Glutamatergic neuron (in vitro differentiated cells): ENCODE measurements around the gene PTPRN2. TPM values are rescaled to one million over a fixed set of nuclear protein-coding genes. Genes with fewer than 3 reads are reported as not detected.
"Not testable (repeated sequence)": the region's sequence is repeated elsewhere in the genome, so short reads cannot be mapped to it uniquely, and the experiment has no call there.

Source experiments
- DNase-seq: peaks from one replicate; pipeline ENCODE4 v3.0.0; 2022
- H3K27ac Mint-ChIP-seq: one replicate; pipeline ENCODE4 v1.8.0; 2020; ENCODE audit warnings: mild to moderate bottlenecking, mixed read lengths, inconsistent platforms; ENCODE audit not compliant: unreplicated experiment
- H3K27me3 Mint-ChIP-seq: one replicate; pipeline ENCODE4 v1.8.0; 2020; ENCODE audit warnings: mild to moderate bottlenecking, moderate library complexity, mixed read lengths, inconsistent platforms; ENCODE audit not compliant: unreplicated experiment
- H3K36me3 Mint-ChIP-seq: one replicate; pipeline ENCODE4 v1.8.0; 2020; ENCODE audit warnings: mild to moderate bottlenecking, mixed read lengths, inconsistent platforms; ENCODE audit not compliant: unreplicated experiment
- H3K4me1 Mint-ChIP-seq: one replicate; pipeline ENCODE4 v1.8.0; 2020; ENCODE audit warnings: mild to moderate bottlenecking, low read depth, mixed read lengths, inconsistent platforms; ENCODE audit not compliant: unreplicated experiment
- H3K4me3 Mint-ChIP-seq: one replicate; pipeline ENCODE4 v1.8.0; 2020; ENCODE audit warnings: mild to moderate bottlenecking, mixed read lengths, inconsistent platforms; ENCODE audit not compliant: unreplicated experiment
- H3K9me3 Mint-ChIP-seq: one replicate; pipeline ENCODE4 v1.8.0; 2020; ENCODE audit warnings: mild to moderate bottlenecking, moderate library complexity, mixed read lengths, inconsistent platforms; ENCODE audit not compliant: unreplicated experiment
- total RNA-seq: library from RNA; stranded (reverse); fragmentation: NEBNext Ultra II Directional; extraction: Animal tissue kit (Norgen Biotek cat#: 25700); gene quantifications from one replicate; pipeline ENCODE4 v1.2.1, GENCODE V29; 2021; ENCODE audit not compliant: unreplicated experiment
- TF ChIP-seq, protein P1 (sequence below): fragments of 200-600 bp; sonication (generic); IDR thresholded peaks from one replicate; pipeline ENCODE4 v1.5.0; 2021; ENCODE audit not compliant: partially characterized antibody, unreplicated experiment

Gene PTPRN2
- total RNA-seq, 1 donor from 2014 or later, result 49.0 TPM

DNA sequence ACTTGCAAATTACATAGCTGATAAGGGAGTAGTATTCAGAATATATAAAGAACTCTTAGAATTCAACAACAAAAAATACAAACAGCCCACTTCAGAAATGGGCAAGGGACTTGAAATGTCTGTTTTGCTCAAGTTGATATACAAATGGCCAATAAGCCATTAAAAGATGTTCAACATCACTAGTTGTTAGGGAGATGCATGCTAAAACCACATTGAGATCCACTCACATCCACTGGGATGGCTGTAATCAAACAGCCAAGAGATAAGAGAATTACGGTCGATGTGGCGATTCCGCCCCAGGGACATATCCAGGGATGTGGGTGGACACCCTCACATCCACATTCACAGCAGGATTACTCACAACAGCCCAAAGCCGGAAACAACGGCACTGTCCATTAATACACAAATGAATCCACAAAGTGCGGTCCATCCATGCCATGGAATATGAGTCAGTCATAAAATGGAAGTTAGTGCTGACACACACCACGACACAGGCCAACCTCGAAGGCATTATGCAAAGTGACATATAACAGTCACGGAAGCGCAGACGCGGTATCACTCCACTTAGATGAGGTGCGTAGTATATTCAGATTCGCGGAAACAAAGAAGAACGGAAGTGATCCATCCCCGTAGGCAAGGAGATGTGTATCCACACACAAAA, 1023.0 kb downstream of the PTPRN2 start:
- H3K4me3 Mint-ChIP-seq, result no peak overlapping the region
- H3K36me3 Mint-ChIP-seq, result no peaks in the 10 kb centered on the region
- no peak overlapping the region for H3K27ac Mint-ChIP-seq
- H3K9me3 Mint-ChIP-seq, result peaks cover 1% of the 10 kb centered on the region
- peaks cover 4% of the 10 kb centered on the region for H3K27me3 Mint-ChIP-seq
- H3K4me1 Mint-ChIP-seq, result peaks cover 10% of the 10 kb centered on the region
- TF ChIP-seq, protein P1, sequence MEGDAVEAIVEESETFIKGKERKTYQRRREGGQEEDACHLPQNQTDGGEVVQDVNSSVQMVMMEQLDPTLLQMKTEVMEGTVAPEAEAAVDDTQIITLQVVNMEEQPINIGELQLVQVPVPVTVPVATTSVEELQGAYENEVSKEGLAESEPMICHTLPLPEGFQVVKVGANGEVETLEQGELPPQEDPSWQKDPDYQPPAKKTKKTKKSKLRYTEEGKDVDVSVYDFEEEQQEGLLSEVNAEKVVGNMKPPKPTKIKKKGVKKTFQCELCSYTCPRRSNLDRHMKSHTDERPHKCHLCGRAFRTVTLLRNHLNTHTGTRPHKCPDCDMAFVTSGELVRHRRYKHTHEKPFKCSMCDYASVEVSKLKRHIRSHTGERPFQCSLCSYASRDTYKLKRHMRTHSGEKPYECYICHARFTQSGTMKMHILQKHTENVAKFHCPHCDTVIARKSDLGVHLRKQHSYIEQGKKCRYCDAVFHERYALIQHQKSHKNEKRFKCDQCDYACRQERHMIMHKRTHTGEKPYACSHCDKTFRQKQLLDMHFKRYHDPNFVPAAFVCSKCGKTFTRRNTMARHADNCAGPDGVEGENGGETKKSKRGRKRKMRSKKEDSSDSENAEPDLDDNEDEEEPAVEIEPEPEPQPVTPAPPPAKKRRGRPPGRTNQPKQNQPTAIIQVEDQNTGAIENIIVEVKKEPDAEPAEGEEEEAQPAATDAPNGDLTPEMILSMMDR, result no peak
- DNase-seq, result no peak

DNA sequence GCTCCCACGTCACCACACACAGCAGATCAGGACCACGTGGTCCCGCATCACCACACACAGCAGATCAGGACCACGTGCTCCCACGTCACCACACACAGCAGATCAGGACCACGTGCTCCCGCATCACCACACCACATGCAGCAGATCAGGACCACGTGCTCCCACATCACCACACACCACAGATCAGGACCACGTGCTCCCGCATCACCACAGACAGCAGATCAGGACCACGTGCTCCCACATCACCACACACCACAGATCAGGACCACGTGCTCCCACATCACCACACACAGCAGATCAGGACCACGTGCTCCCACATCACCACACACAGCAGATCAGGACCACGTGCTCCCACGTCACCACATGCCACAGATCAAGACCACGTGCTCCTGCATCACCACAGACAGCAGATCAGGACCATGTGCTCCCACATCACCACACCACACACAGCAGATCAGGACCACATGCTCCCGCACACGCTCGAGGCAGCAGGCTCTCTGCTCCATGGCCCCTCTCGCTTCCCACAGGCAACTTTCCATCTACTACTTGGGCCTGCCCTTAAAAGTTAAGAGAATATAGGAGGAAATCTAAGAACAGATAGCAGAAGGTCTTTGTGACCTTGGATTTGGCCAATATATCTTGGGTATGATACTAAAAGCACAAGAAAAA, 1024.0 kb downstream of the PTPRN2 start:
- not testable (repeated sequence) for H3K9me3 Mint-ChIP-seq, H3K4me1 Mint-ChIP-seq, H3K27me3 Mint-ChIP-seq, H3K27ac Mint-ChIP-seq, DNase-seq, H3K4me3 Mint-ChIP-seq, H3K36me3 Mint-ChIP-seq

DNA sequence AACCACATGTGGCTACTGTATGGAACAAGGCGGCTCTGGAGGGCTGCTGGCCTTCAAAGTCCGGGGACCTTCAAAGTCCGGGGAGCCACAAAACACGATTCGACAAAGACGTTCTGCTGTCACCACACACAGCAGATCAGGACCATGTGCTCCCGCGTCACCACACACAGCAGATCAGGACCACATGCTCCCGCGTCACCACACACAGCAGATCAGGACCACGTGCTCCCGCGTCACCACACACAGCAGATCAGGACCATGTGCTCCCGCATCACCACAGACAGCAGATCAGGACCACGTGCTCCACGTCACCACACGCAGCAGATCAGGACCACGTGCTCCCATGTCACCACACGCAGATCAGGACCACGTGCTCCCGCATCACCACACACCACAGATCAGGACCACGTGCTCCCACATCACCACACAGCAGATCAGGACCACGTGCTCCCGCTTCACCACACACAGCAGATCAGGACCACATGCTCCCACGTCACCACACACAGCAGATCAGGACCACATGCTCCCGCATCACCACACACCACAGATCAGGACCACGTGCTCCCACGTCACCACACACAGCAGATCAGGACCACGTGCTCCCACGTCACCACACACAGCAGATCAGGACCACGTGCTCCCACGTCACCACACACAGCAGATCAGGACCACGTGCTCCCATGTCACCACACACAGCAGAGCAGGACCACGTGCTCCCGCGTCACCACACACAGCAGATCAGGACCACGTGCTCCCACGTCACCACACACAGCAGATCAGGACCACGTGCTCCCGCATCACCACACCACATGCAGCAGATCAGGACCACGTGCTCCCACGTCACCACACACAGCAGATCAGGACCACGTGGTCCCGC, 1024.9 kb downstream of the PTPRN2 start:
- H3K27ac Mint-ChIP-seq, DNase-seq, H3K4me1 Mint-ChIP-seq, H3K27me3 Mint-ChIP-seq, H3K36me3 Mint-ChIP-seq, H3K9me3 Mint-ChIP-seq, H3K4me3 Mint-ChIP-seq: not testable (repeated sequence)

DNA sequence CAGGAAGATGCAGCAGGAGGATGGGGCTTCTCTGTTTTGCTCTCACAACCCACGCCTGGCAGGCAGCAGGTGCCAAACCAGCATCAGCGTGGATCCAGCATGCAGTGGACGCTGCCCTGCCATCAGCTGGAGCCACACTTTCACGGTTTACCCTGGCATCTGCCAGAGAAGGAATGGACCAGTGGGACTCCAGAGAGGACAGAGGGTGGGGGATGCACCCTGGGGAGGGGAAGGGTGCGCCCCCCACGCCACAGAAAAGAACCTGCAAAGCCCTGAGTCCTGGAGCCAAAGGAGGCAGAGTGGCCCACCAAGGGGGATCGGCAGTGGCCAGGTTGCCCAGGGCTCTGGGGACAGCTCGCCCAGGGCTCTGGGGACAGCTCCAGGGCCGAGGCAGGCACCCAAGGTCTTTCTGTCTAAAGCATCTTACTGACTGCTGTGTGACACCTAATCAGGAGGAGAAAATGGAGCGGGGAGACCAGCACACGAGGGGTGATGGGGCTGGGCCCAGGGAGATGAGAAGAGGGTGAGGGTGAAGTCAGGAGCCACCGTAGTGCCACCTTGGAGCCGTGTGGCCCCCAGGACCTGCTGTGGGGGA, 1025.7 kb downstream of the PTPRN2 start:
- DNase-seq, result no peak
- Mint-ChIP-seq H3K27me3 (no peaks in the 10 kb centered on the region), H3K36me3 (no peaks in the 10 kb centered on the region), H3K4me1 (no peaks in the 10 kb centered on the region), H3K9me3 (peaks cover 1% of the 10 kb centered on the region), H3K27ac (no peak overlapping the region), H3K4me3 (no peak overlapping the region)
- TF ChIP-seq, protein P1, result no peak

DNA sequence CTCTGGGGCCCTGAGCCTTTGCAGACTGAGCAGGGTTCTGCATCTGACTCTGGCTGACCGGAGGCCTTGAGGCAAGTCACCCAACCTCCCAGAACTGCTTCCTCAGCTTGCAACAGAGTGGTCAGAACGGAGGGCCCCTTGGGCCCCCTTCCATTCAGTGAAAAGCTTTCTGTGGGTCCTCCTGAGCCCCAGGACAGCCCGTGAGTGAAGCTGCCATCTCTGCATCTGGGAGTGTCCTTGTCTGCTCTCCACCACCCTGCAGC, 1026.2 kb downstream of the PTPRN2 start:
- no peaks in the 10 kb centered on the region for H3K9me3 Mint-ChIP-seq
- no peak for DNase-seq
- no peaks in the 10 kb centered on the region for H3K4me1 Mint-ChIP-seq
- no peak overlapping the region for H3K4me3 Mint-ChIP-seq
- TF ChIP-seq, protein P1, result no peak
- no peaks in the 10 kb centered on the region for H3K27me3 Mint-ChIP-seq
- no peak overlapping the region for H3K27ac Mint-ChIP-seq
- H3K36me3 Mint-ChIP-seq, result no peaks in the 10 kb centered on the region
